Mesenchymal stem cell (in vitro differentiated cells and primary cell): ENCODE data around the gene FBXW12.

Experiments used
- DNase-seq: peaks from one replicate; pipeline ENCODE4 v3.0.0-alpha.2; 2013
- H2AFZ ChIP-seq: one replicate; pipeline ENCODE4 v1.6.1; 2013; ENCODE audit warnings: low read depth, mild to moderate bottlenecking, control low read depth, inconsistent platforms, low read length, moderate library complexity
- H2AK5ac ChIP-seq: 2 replicates; pipeline ENCODE4 v1.6.1; 2013; ENCODE audit warnings: low read length, moderate library complexity, mild to moderate bottlenecking, inconsistent platforms; ENCODE audit not compliant: severe bottlenecking
- H2BK120ac ChIP-seq: one replicate; pipeline ENCODE4 v1.6.1; 2013; ENCODE audit warnings: low read depth, mild to moderate bottlenecking, inconsistent platforms, low read length, moderate library complexity
- H2BK12ac ChIP-seq, 2 experiments: one replicate each; pipeline ENCODE4 v1.6.1; 2013; ENCODE audit warnings: inconsistent platforms in 2 of 2, low read length in 2 of 2, mild to moderate bottlenecking in 2 of 2, moderate library complexity in 2 of 2, control low read depth in 1 of 2
- H2BK15ac ChIP-seq: one replicate; pipeline ENCODE4 v1.6.1; 2013; ENCODE audit warnings: mild to moderate bottlenecking, low read depth, inconsistent platforms; ENCODE audit not compliant: poor library complexity, severe bottlenecking
- H2BK5ac ChIP-seq: 2 replicates; pipeline ENCODE4 v1.6.1; 2013; ENCODE audit warnings: low read depth, mild to moderate bottlenecking, low read length, control low read depth, inconsistent platforms; ENCODE audit not compliant: poor library complexity, severe bottlenecking
- H3K14ac ChIP-seq, 2 experiments: one replicate each; pipeline ENCODE4 v1.6.1; 2013; ENCODE audit warnings: inconsistent platforms in 2 of 2, low read length in 2 of 2, control low read depth in 1 of 2, mild to moderate bottlenecking in 1 of 2, moderate library complexity in 1 of 2
- H3K18ac ChIP-seq, 2 experiments: one replicate each; pipeline ENCODE4 v1.6.1; 2013; ENCODE audit warnings: inconsistent platforms in 2 of 2, low read length in 2 of 2, control low read depth in 1 of 2, low read depth in 1 of 2, mild to moderate bottlenecking in 1 of 2
- H3K23ac ChIP-seq, 2 experiments: one replicate each; pipeline ENCODE4 v1.6.1; 2013; ENCODE audit warnings: inconsistent platforms in 2 of 2, low read length in 2 of 2, mild to moderate bottlenecking in 2 of 2, moderate library complexity in 2 of 2, control low read depth in 1 of 2
- H3K27ac ChIP-seq: 2 replicates; pipeline ENCODE4 v1.5.1; 2013; ENCODE audit warnings: mild to moderate bottlenecking, moderate library complexity, low read length, control low read depth, inconsistent platforms; ENCODE audit not compliant: poor library complexity, severe bottlenecking
- H3K27me3 ChIP-seq, 2 experiments: 2 replicates each; pipeline versions ENCODE4 v1.6.1 to v1.7.0; 2013; ENCODE audit warnings: low read length in 2 of 2, mild to moderate bottlenecking in 2 of 2, moderate library complexity in 2 of 2, control low read depth in 1 of 2, inconsistent platforms in 1 of 2; ENCODE audit not compliant: control insufficient read depth in 1 of 2, insufficient read depth in 1 of 2
- H3K36me3 ChIP-seq, 2 experiments: 2 replicates each; pipeline versions ENCODE4 v1.6.1 to v1.7.0; 2013; ENCODE audit warnings: low read length in 2 of 2, control low read depth in 1 of 2, inconsistent platforms in 1 of 2, low read depth in 1 of 2, mild to moderate bottlenecking in 1 of 2; ENCODE audit not compliant: insufficient read depth in 2 of 2, control insufficient read depth in 1 of 2
- H3K4ac ChIP-seq, 2 experiments: one replicate each; pipeline ENCODE4 v1.6.1; 2013; ENCODE audit warnings: inconsistent platforms in 2 of 2, low read length in 2 of 2, mild to moderate bottlenecking in 2 of 2, moderate library complexity in 2 of 2, control low read depth in 1 of 2, low read depth in 1 of 2
- H3K4me1 ChIP-seq: 2 replicates; pipeline ENCODE4 v1.6.1; 2013; ENCODE audit warnings: low read depth, low read length, control low read depth; ENCODE audit not compliant: control insufficient read depth, insufficient read depth
- H3K4me2 ChIP-seq: 2 replicates; pipeline ENCODE4 v1.6.1; 2013; ENCODE audit warnings: low read length, mild to moderate bottlenecking, inconsistent platforms; ENCODE audit not compliant: poor library complexity, severe bottlenecking
- H3K4me3 ChIP-seq, 2 experiments: 2 replicates each; pipeline versions ENCODE4 v1.5.1 to v1.7.0; 2013; ENCODE audit warnings: low read length in 2 of 2, mild to moderate bottlenecking in 2 of 2, control low read depth in 1 of 2, low read depth in 1 of 2; ENCODE audit not compliant: insufficient read depth in 1 of 2
- H3K79me1 ChIP-seq: replicated peaks from 2 replicates; pipeline ENCODE4 v1.6.1; 2013; ENCODE audit warnings: mild to moderate bottlenecking, control low read depth, low read length, inconsistent platforms; ENCODE audit not compliant: poor library complexity, severe bottlenecking
- H3K9ac ChIP-seq: 2 replicates; pipeline ENCODE4 v1.7.0; 2013; ENCODE audit warnings: mild to moderate bottlenecking, low read length, moderate library complexity
- H3K9me3 ChIP-seq: 2 replicates; pipeline ENCODE4 v1.7.0; 2013; ENCODE audit warnings: mild to moderate bottlenecking, low read length; ENCODE audit not compliant: control insufficient read depth
- H4K8ac ChIP-seq: one replicate; pipeline ENCODE4 v1.6.1; 2013; ENCODE audit warnings: inconsistent platforms, mild to moderate bottlenecking, low read length, moderate library complexity
- H4K91ac ChIP-seq: one replicate; pipeline ENCODE4 v1.6.1; 2013; ENCODE audit warnings: mild to moderate bottlenecking, low read length, inconsistent platforms
- WGBS: methylation state at CpG from one replicate; pipeline ENCODE4 v1.1.7; 2013; ENCODE audit warnings: mixed read lengths; 5-methylcytosine and 5-hydroxymethylcytosine counted together

Gene FBXW12

GRCh38 chr3:48417529-48418108, 45.6 kb downstream of the FBXW12 start:
- Histone ChIP-seq H3K18ac (no peak overlapping the region), H3K23ac (no peak overlapping the region), H3K4ac (no peak overlapping the region), H3K4me2 (no peak overlapping the region), H3K9ac (no peak overlapping the region), H2BK15ac (no peak overlapping the region), H3K4me1 (peaks cover under 1% of the 10 kb centered on the region), H2BK12ac (no peak overlapping the region), H4K8ac (no peak overlapping the region), H3K4me3 (no peak overlapping the region), H3K36me3 (peaks cover 63 to 93% of the 10 kb centered on the region in 2 experiments), H3K14ac (no peak overlapping the region), H2BK120ac (no peak overlapping the region), H2AFZ (no peak overlapping the region), H3K27ac (no peak overlapping the region), H3K9me3 (no peaks in the 10 kb centered on the region), H2BK5ac (no peak overlapping the region), H2AK5ac (no peak overlapping the region), H4K91ac (no peak overlapping the region), H3K79me1 (peaks cover 32% of the 10 kb centered on the region), H3K27me3 (no peaks in the 10 kb centered on the region)
- WGBS = 96% methylated on average over 13 of the region's 14 CpGs
- no peak for DNase-seq

GRCh38 chr3:48418140-48418539, 46.1 kb downstream of the FBXW12 start:
- Histone ChIP-seq H3K9ac (no peak overlapping the region), H2BK15ac (no peak overlapping the region), H2BK12ac (no peak overlapping the region), H3K14ac (peak overlapping the region in 1 of 2 experiments; percentile 41), H4K91ac (no peak overlapping the region), H3K4me1 (peaks cover 3% of the 10 kb centered on the region), H3K4me3 (no peak overlapping the region), H3K4ac (no peak overlapping the region), H3K27ac (no peak overlapping the region), H3K79me1 (peaks cover 37% of the 10 kb centered on the region), H2BK5ac (no peak overlapping the region), H2AK5ac (no peak overlapping the region), H3K18ac (no peak overlapping the region), H4K8ac (no peak overlapping the region), H2AFZ (no peak overlapping the region), H3K23ac (no peak overlapping the region), H3K9me3 (no peaks in the 10 kb centered on the region), H3K36me3 (peaks cover 57 to 93% of the 10 kb centered on the region in 2 experiments), H3K27me3 (no peaks in the 10 kb centered on the region), H3K4me2 (no peak overlapping the region), H2BK120ac (no peak overlapping the region)
- WGBS = 96% methylated on average over 17 of the region's 17 CpGs
- DNase-seq = no peak

DNA sequence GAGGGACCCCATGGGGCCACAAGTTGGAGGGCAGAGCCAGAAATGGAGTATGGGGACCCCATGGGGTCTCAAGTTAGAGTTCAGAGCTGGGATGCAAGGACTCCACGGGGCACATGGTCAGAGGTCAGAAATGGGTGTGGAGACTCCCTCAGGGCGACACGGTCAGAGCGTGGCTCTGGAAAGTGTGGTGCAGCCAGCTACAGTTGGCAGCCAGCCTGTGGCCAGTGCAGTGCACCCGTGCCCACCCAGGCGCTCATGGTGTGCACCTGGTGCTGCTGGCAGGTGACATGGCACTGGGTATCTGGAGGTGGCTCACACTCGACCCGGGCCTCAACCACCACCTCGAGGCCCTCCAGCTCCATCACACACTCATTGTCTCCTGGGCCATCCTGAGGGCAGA, 46.6 kb downstream of the FBXW12 start:
- no peak overlapping the region for H3K14ac ChIP-seq
- peaks cover 52 to 93% of the 10 kb centered on the region in 2 experiments for H3K36me3 ChIP-seq
- H3K27me3 ChIP-seq = no peaks in the 10 kb centered on the region
- H2BK15ac ChIP-seq = no peak overlapping the region
- no peak overlapping the region for H4K91ac ChIP-seq
- no peak overlapping the region for H2BK12ac ChIP-seq
- H2BK120ac ChIP-seq = no peak overlapping the region
- H3K79me1 ChIP-seq = peaks cover 41% of the 10 kb centered on the region
- H3K9me3 ChIP-seq = no peaks in the 10 kb centered on the region
- no peak overlapping the region for H3K27ac ChIP-seq
- 98% methylated on average over 9 of the region's 9 CpGs for WGBS
- no peak overlapping the region for H3K4me2 ChIP-seq
- no peak overlapping the region for H3K18ac ChIP-seq
- H2AFZ ChIP-seq = no peak overlapping the region
- H2BK5ac ChIP-seq = no peak overlapping the region
- H4K8ac ChIP-seq = no peak overlapping the region
- no peak overlapping the region for H3K9ac ChIP-seq
- DNase-seq = no peak
- H3K23ac ChIP-seq = no peak overlapping the region
- no peak overlapping the region for H3K4ac ChIP-seq
- H2AK5ac ChIP-seq = no peak overlapping the region
- no peak overlapping the region for H3K4me3 ChIP-seq
- peaks cover 3% of the 10 kb centered on the region for H3K4me1 ChIP-seq

GRCh38 chr3:48419149-48419548, 47.1 kb downstream of the FBXW12 start:
- H3K23ac ChIP-seq = no peak overlapping the region
- no peak overlapping the region for H3K9ac ChIP-seq
- DNase-seq = no peak

More at GRCh38 chr3:48419149-48419548, 47.1 kb downstream of the FBXW12 start:
- Histone ChIP-seq H2AFZ (no peak overlapping the region), H3K79me1 (peaks cover 46% of the 10 kb centered on the region), H2BK12ac (no peak overlapping the region), H3K4ac (no peak overlapping the region), H3K36me3 (peaks cover 47 to 93% of the 10 kb centered on the region in 2 experiments), H3K9me3 (no peaks in the 10 kb centered on the region), H3K4me1 (peaks cover 5% of the 10 kb centered on the region), H4K91ac (no peak overlapping the region), H2BK5ac (no peak overlapping the region), H4K8ac (no peak overlapping the region), H3K18ac (no peak overlapping the region), H3K27me3 (no peaks in the 10 kb centered on the region), H2AK5ac (no peak overlapping the region), H2BK15ac (no peak overlapping the region), H3K27ac (no peak overlapping the region), H3K4me3 (no peak overlapping the region), H3K4me2 (no peak overlapping the region), H2BK120ac (no peak overlapping the region), H3K14ac (no peak overlapping the region)
- WGBS = 99% methylated on average over 9 of the region's 9 CpGs
